NCI-H2081 treated with DMSO at 0.1 percent for 48 hours (cell line): ENCODE measurements around the gene ORC1.
A peak's percentile ranks its signal among the peaks of the same experiment; 100 is the strongest.

Source experiments
- DNase-seq: peaks from one replicate; lab custom pipeline; 2025; lab: John Stamatoyannopoulos, UW

Gene ORC1

DNA sequence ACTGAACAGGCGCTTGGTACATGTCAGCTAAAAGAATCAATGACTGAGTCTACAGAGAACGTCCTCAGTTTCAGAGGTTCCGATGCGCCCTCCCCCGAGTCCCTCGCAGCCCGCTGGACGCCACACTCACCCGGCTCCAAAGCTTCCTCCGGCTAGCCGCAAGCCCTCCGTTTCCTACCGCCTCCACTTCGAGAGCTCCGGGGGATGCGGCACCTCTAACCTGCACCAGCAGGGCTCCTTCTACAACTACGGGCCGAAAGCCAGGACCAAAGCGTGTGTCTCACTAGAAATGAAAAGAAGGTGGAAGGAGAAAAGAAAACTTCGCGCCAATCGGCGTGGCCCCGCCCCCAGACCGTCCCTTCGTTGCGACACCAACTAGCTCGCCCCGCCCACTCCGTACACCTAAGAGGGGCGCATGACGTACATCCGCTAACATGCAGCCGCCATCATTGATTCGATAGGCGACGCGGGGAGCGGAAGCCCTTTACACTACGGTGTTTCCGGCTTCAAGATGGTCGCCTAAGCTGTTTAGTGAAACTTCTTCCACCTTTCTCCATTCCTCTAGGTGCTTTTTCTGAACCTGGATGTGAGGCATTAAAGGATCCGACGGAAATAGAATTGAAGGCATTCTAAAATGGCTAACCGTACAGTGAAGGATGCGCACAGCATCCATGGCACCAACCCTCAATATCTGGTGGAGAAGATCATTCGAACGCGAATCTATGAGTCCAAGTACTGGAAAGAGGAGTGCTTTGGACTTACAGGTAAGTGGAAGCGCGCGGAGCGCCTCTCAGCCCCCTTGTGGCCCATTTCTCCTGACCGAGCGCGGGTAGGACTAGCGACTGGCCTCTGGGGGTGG lies at the start of gene ORC1, which contains the start of gene PRPF38A:
TSS of gene ORC1 (minus strand) at position 308 of the 859 bp plus-strand sequence. CDS start 2,200 bp downstream, outside the sequence.
TSS of gene PRPF38A (plus strand) at position 487 of the 859 bp plus-strand sequence. CDS start at position 635, 148 bp downstream.
- DNase-seq: peak; percentile 92

GRCh38 chr1:52444463-52444862 lies 40.2 kb upstream of the ORC1 start:
- no peak for DNase-seq

DNA sequence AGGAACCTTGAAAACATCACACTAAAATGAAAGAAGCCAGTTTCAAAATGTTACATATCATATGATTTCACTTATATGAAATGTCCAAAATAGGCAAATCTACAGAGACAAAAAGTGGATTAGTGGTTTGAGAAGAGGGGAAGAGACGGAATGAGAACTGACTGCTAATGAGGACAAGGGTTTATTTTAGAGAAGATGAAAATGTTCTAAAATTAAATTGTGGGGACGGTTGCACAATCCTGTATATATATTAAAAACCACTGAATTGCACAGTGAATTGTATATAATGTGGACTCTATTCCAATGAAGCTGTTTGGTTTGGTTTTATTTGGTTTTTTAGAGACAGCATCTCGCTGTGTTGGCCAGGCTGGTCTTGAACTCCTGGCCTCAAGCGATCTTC lies 35.8 kb upstream of the ORC1 start:
- no peak for DNase-seq

DNA sequence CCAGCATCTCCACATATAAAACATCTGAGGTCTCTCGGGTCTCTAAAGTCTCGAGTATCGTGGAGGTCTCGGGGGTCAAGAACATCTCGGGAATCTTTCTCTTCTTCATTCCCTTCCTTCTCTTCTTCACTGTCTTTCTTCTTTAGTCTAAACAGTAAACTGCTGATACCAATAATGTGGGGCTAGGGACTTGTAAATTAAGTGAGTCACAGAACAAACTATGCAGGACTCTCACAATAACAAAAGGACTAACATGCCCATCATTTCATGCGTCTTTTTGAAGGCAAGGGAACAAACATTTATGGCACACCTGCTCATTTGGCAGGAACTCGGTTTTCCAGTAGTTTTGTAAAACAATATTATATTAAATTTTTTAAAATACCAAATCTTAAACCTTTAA lies 32.6 kb upstream of the ORC1 start:
- DNase-seq: no peak

DNA sequence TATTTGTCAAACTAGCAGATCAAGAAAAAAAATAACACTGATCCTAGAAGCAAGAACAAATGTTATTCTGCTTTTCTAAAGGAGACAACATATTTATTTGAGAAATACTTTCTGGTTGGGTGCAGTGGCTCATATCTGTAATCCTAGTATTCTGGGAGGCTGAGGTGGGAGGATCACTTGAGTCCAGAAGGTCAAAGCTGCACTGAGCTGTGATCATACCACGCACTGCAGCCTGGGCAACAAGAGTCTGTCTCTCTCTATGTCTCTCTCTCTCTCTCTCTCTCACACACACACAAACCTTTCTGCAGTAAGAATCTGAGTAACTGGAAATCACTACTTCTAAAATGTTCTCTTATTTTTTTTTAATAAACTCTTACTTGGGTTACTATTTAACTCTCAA lies 31.4 kb upstream of the ORC1 start:
- DNase-seq: no peak

- no peak for DNase-seq
Observed at GRCh38 chr1:52435211-52435610, 31.0 kb upstream of the ORC1 start.

- DNase-seq: no peak
Observed at GRCh38 chr1:52432807-52433206, 28.6 kb upstream of the ORC1 start.

GRCh38 chr1:52427152-52427551 lies 22.9 kb upstream of the ORC1 start:
- DNase-seq: no peak

DNA sequence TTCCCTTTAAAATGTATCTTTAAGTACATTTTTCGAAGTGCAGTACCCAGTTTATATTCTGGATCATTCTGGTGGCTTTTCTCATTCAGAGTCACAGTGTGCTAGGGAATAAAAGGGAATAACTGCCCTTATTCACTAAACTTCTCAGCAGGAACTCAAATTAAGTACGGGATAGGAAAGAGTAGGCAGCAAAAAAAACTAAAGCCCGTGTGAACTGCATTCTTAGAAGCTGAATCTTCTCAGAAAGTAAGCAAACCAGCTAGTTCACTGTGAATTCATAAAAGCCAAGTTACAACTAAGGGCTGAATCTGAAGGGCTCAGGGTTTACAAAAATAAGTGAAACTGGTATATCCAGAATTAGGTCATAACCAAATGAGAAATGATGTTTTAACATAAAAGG lies 22.1 kb upstream of the ORC1 start:
- DNase-seq: no peak

DNA sequence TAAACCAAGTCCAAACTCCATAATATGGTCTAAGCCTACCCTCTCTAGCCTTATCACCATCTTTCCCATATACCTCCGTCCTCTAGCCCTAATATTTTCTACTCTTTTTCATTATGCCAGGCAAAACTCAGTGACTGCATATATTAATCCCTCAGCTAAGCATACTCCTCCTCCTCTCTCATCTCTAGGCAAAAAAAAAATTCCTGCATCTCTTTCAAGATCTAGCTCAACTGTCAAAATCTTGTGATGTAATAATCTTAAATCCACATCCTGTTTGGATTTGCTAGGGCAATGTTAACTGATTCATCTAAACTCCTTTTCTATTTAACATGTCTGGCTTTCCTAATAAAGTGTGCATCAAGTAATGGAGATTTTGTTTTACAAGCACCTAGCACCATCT lies 20.6 kb upstream of the ORC1 start:
- DNase-seq: no peak

DNA sequence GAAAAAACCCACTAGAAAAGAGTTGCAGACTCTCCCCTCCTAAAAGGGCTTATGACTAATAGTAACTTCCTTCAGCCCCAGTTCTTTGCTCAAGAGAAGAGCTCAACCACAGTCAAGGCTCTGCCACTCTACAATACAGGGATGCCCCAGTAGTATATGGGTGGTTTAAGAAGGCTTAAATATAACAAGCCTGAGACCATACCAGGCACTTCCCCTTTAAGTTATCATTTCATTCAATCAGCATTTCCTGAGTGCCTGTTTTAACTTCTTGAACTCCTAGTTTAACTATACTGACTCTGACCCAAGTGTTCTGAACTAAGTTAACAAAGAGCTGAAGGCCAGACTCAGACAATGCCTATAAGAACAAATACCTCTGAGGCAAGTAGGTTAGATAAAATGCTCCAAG lies 20.0 kb upstream of the ORC1 start:
- DNase-seq: no peak

DNA sequence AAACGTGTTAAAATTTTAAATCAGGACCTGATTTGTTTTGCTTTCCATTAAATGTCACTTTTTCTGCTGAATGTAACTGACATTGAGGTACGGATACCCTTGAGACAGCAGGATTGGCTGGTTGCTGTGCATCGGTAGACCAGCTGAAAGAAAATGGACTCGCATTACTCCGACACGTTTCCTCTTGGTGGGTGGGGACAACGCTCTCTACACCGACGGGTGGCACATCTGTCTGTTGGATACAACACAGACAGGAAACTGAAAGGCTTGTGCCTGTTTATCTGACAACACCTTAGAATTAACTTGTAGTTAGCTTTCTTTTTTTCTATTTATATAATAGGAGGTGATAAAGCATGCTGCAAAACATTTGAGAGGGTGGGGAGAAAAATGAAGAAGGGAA lies 19.5 kb upstream of the ORC1 start:
- DNase-seq: no peak

DNA sequence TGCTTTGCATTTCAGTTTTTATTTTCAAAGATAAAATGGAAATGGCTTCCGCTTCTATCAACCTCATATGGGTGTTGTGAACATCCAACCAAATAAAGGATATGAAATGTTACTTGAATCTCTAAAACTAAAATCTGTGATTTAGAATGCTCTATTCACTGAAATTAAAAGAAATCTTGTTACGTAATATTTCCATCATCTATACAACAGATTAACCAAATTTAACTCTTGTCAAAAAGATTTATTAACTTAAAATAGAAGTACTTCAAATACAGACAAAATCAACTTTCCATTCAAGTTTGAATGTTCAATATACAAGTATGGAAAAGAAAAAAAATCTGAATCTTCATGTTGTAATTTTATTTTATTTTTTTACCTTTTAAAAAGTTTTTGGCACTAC lies 18.8 kb upstream of the ORC1 start:
- DNase-seq: no peak

DNA sequence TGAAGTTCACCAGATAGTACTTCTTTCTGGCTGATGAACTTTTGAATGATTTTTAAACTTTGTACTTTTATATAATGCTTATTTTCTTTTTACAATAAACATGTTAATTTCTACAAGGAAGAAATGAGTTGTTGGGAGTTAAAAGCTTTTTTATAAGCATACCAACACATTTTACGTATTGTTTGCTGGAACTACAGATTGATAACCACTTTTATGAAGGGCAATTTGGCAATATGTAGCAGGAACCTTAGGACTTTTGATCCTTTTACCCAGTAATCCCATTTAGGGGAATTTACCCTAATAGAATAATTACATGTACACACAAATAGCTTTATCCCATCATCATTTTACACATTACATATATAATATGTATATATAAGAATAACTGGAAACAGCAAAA lies 16.5 kb upstream of the ORC1 start:
- DNase-seq: no peak

GRCh38 chr1:52416811-52417210 lies 12.6 kb upstream of the ORC1 start:
- no peak for DNase-seq

DNA sequence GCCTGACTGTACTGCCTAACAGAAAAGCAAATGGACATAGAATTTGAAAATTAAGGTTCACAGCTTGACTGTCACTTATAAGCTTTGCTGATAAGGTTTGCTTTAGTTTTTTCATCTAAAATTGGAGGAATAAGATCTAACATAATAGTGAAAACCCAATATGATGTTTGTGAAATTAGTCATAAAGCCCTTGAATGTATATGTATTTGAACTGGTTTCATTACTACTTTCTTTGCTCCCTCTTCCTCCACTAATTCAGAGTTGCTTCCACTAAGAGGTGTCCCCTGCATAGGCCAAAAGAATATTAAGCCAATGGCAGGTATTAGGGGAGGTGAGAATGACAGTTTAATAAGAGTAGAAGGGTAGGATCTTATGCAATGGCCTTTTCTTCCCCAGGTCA lies 10.7 kb upstream of the ORC1 start:
- DNase-seq: no peak

GRCh38 chr1:52413410-52413989 lies 9.3 kb upstream of the ORC1 start:
- no peak for DNase-seq

- DNase-seq: no peak
Observed at GRCh38 chr1:52404975-52405338, 734 bp upstream of the ORC1 start.

DNA sequence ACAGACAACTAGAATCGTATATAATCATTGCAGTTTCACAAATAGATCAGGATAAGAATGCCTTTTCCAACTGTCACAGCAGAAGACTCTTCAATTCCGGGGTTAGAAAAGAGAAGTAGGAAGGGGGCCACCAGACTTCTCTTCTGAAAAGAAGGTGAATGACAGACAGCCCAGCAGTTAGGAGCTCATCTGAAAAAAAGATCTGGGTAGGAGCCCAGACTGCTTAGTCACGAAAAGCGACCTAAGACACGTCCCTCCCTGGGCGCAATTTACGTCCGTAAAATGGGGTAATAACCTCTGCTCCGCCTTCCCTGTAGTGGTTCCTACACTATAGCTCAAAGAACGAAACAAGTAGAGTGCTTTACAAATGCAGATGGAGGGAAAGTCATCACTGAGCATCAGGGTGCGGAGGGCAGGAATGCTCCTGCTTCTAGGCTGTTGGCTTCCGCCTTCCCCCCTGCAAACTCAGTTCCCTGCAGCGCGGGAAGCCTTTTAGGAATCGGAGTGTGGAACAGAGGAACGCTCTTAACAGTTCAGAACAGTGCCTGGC lies 582 bp downstream of the ORC1 start:
- DNase-seq: peak; percentile 18

DNA sequence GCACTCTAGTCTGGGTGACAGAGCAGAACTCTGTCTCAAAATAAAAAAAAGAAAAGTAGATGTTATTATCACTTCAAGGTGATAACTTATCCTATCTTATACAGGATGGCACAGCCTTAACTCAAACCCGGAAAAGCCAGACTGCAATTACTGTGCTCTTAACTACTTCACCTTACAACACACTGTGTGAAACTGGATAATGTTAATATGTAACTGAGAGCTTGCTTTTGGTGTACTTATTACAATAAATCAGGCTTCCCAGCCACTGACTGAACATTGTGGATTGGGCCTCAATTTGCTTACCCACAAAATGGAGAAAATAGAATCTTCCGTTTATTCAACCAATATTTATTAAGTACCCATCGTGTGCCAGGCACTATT lies 1.4 kb downstream of the ORC1 start:
- no peak for DNase-seq

DNA sequence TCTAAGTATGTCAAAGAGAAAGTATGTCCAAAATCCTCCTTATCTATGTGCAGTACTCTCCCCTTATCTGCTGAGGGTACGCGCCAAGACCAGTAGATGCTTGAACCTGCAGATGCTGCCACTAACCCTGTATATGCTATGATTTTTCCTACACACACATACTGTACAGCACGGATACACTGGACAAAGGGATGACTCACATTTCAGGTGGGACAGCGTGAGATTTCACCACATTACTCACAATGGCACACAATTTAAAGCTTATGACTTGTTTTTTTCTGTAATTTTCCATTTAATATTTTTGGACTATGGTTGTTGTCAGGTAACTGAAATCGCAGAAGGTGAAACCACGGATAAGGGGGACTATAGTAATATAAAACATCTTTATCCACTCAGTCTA lies 4.1 kb downstream of the ORC1 start:
- no peak for DNase-seq

GRCh38 chr1:52399629-52400028 lies 4.6 kb downstream of the ORC1 start:
- no peak for DNase-seq

DNA sequence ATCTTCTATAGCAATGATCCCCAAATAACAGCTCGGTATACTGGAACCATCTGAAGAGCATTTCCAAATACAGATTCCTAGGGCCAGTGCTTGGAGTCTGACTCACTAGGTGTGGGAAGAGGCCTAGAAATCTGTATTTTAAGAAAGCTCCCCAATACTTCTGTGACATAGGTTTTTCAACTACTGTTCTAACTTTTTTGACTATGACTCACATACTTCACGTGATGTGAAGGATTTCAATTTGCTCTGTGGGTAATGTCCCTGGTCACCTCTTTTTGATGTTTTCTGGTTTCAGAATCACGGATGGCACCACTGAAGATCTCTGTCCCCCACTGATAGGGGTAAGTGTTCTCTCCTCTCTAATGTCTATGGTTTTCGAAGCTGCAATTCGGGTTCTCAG lies 11.0 kb downstream of the ORC1 start:
- DNase-seq: no peak
